ENCODE measurements around the gene C16orf89.

- TF ChIP-seq POLR2A (IDR thresholded peaks at IDR 0.05; ENCODE audit: low read depth), result no peak
- no peak for TF ChIP-seq CTCF (IDR thresholded peaks at IDR 0.05)
Measured at GRCh38 chr16:5042574-5043171, 23.1 kb downstream of the C16orf89 start.

All from esophagus muscularis mucosa (tissue), 3 donors.